Stimulated activated CD4-positive, alpha-beta T cell treated with anti-CD3 and anti-CD28 coated beads, Interleukin-1b, Interleukin-23, amount 100 ng/mL, for 4 hours (primary cell): ENCODE data around the gene GLI1.
A peak's percentile ranks its signal among the peaks of the same experiment; 100 is the strongest.
"Not testable (repeated sequence)": the region's sequence is repeated elsewhere in the genome, so short reads cannot be mapped to it uniquely, and the experiment has no call there.

Experiments used
- DNase-seq, 2 donors: peaks; one replicate each; pipeline ENCODE4 v3.0.0-alpha.2; 2020; ENCODE audit warnings: low read depth in 2 of 2

Gene GLI1

GRCh38 chr12:57459750-57460467 is at the start of gene GLI1:
GLI1 (plus strand) TSS chr12:57459785; CDS start chr12:57463692, 3,907 bp downstream.
- DNase-seq = no peak

GRCh38 chr12:57410534-57410933 is 49.1 kb upstream of the GLI1 start:
- no peak for DNase-seq

- DNase-seq = not testable (repeated sequence)
These were observed 45.4 kb upstream of the GLI1 start for GRCh38 chr12:57414160-57414559.

- DNase-seq = no peak
These were observed 44.5 kb upstream of the GLI1 start for GRCh38 chr12:57415088-57415487.

- no peak for DNase-seq
These were observed 43.3 kb upstream of the GLI1 start for GRCh38 chr12:57416039-57416996.

- no peak for DNase-seq
These were observed 41.3 kb upstream of the GLI1 start for GRCh38 chr12:57418255-57418654.

- DNase-seq = no peak
These were observed 40.1 kb upstream of the GLI1 start for GRCh38 chr12:57419495-57419894.

- DNase-seq = no peak
These were observed 39.1 kb upstream of the GLI1 start for GRCh38 chr12:57420482-57420881.

- DNase-seq = not testable (repeated sequence)
These were observed 32.6 kb upstream of the GLI1 start for GRCh38 chr12:57426948-57427347.

- no peak for DNase-seq
These were observed 30.6 kb upstream of the GLI1 start for GRCh38 chr12:57428965-57429364.

GRCh38 chr12:57429473-57430111 is 30.0 kb upstream of the GLI1 start:
- no peak for DNase-seq

- peak in 1 of 2 donors; percentile 21 for DNase-seq
These were observed 29.3 kb upstream of the GLI1 start for GRCh38 chr12:57430112-57430930.

- DNase-seq = peak; percentile 91 to 94
These were observed 28.5 kb upstream of the GLI1 start, which contains the start of gene R3HDM2 for GRCh38 chr12:57430931-57431566. R3HDM2 (minus strand) TSS chr12:57431043; CDS start chr12:57310428, 120,615 bp downstream.

- DNase-seq = no peak
These were observed 27.9 kb upstream of the GLI1 start for GRCh38 chr12:57431654-57432188.

GRCh38 chr12:57433370-57433769 is 26.2 kb upstream of the GLI1 start:
- DNase-seq = no peak

- DNase-seq = no peak
These were observed 24.9 kb upstream of the GLI1 start, which contains the start of gene INHBC for GRCh38 chr12:57434517-57435223. INHBC (plus strand) TSS chr12:57434784; CDS start chr12:57434887, 103 bp downstream.

- DNase-seq = no peak
These were observed 24.3 kb upstream of the GLI1 start for GRCh38 chr12:57435293-57435692.

- DNase-seq = no peak
These were observed 21.2 kb upstream of the GLI1 start for GRCh38 chr12:57438400-57438799.

GRCh38 chr12:57439762-57440266 is 19.8 kb upstream of the GLI1 start:
- DNase-seq = no peak
